ENCODE data around the gene SRP68. TPM values are rescaled to one million over a fixed set of nuclear protein-coding genes. Genes with fewer than 3 reads are reported as not detected.

Gene SRP68
- polyA plus RNA-seq, 1 of the 3 experiments (the other 2 are of a cell fraction) = 76.8 TPM

DNA sequence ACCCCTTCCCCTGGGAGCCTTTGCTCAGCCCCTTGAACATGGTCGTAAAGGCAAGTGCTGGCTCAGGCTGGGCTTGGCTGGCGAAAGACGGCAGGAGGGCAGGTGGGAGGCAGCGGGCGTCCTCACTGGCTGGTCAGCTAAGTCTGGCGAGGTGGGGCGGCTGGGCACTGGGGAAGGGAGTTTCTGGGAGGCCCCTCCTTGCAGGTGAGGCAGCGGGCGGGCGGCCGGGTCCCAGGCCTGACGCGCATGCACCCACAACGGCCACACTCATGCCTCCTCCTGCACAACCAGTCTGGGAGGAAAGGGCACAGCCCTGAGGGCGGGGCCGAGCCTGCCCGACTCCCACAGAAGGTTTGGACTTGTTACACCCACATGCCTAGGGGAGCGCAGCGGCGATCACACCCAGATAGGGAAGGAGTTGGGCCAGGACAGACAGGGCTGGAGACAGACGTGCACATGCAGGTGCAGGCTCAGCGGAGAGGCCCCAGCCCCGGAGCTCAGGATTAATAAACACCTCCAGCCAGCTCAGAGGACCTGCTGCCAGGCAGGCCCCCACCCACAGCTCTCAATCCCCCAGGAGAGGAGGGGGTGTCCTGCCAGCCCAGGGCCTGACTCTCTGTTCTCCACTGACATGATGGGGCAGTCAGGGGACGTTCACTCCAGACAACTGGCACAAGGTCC, 45.0 kb downstream of the SRP68 start, which contains the start of gene EVPL:
Gene EVPL (minus strand): TSS at position 148 of the 681 bp plus-strand sequence. CDS start 108 bp downstream, at position 40.
- 89% methylated on average over 23 of the region's 24 CpGs for WGBS (ENCODE audit: low lambda C conversion rate)
- H3K27me3 ChIP-seq (ENCODE audit: insufficient read depth) = no peaks in the 10 kb centered on the region
- H3K9ac ChIP-seq = no peak within 1 kb of the TSS
- no peaks in the 10 kb centered on the region for H3K79me2 ChIP-seq (ENCODE audit: insufficient read depth)
- no peaks in the 10 kb centered on the region for H3K9me2 ChIP-seq
- no peak within 1 kb of the TSS for H3K4me2 ChIP-seq
- no peak for DNase-seq
- peaks cover 9% of the 10 kb centered on the region for H3F3A ChIP-seq (replicated peaks; ENCODE audit: insufficient read depth)
- TF ChIP-seq TEAD4 (IDR thresholded peaks at IDR 0.05; ENCODE audit: borderline replicate concordance, insufficient read depth) (no peak), SIN3A (IDR thresholded peaks at IDR 0.05; ENCODE audit: borderline replicate concordance, low read depth, low read length) (no peak), RAD21 (IDR thresholded peaks at IDR 0.05; ENCODE audit: low read length) (no peak), EZH2phosphoT487 (IDR thresholded peaks at IDR 0.05; ENCODE audit: borderline replicate concordance, low read depth) (no peak), TAF1 (IDR thresholded peaks at IDR 0.05; ENCODE audit: borderline replicate concordance, low read depth, low read length) (no peak), GATA2 (CRISPR knock-in tag; IDR thresholded peaks at IDR 0.05) (no peak)
- TF ChIP-seq, protein P1, sequence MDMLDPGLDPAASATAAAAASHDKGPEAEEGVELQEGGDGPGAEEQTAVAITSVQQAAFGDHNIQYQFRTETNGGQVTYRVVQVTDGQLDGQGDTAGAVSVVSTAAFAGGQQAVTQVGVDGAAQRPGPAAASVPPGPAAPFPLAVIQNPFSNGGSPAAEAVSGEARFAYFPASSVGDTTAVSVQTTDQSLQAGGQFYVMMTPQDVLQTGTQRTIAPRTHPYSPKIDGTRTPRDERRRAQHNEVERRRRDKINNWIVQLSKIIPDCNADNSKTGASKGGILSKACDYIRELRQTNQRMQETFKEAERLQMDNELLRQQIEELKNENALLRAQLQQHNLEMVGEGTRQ (IDR thresholded peaks at IDR 0.05; ENCODE audit: borderline replicate concordance, low read depth, low read length) = no peak
- no peak within 1 kb of the TSS for H2AFZ ChIP-seq (ENCODE audit: low read depth)
- H3K27ac ChIP-seq (ENCODE audit: low read depth in 2 of 2, low read length in 1 of 2) = no peak within 1 kb of the TSS
- CTCF ChIA-PET = interaction anchor here (1.1 to 13.5 kb wide), 4 partner anchors 10 to 252 kb away, joined by 3 to 133 read pairs (median 4); no protein-coding TSS in a partner anchor
- H3K36me3 ChIP-seq (replicated peaks in 1 of 2; ENCODE audit: control insufficient read depth in 1 of 2, insufficient read depth in 2 of 2, low read length in 1 of 2) = no peaks in the 10 kb centered on the region
- no peaks in the 10 kb centered on the region for H4K20me1 ChIP-seq (ENCODE audit: insufficient read depth)
- peaks cover 9 to 13% of the 10 kb centered on the region in 2 experiments; a peak in 3 of 4 replicates for H3K4me1 ChIP-seq (ENCODE audit: control insufficient read depth in 1 of 2, insufficient read depth in 2 of 2, low read depth in 1 of 2, low read length in 1 of 2)
- POLR2A ChIA-PET = interaction anchor here (0.6 kb wide), 1 partner anchor 9 kb away, joined by 7 read pairs; no protein-coding TSS in a partner anchor
- H3K9me3 ChIP-seq = no peaks in the 10 kb centered on the region
- H3K4me3 ChIP-seq (ENCODE audit: low read depth in 2 of 2, low read length in 1 of 2) = no peak within 1 kb of the TSS

DNA sequence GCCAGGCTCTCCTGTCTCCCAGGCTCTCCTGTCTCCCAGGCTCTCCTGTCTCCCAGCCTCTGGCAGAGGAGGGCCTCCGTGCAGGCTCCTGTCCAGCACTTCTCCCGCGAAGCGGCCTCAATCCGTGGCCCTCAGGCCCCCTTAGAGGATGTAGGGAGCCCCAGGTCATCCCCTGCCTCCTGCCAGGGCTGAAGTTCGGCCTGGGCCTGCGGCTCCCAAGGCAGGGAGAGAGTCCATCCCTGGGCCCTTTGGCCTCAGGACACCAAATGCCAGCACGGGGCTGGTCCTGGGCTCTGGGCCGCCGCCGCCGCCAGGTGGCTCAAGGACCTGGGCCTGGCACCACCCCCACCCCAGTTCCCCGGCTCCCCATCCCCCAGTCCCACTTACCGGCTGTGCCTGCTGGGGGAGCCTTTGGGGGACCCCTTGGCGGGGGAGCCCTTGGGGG, 45.6 kb downstream of the SRP68 start:
- whole genome bisulfite sequencing (ENCODE audit: low lambda C conversion rate) = 82% methylated on average over 7 of the region's 15 CpGs
- TF ChIP-seq GATA2 (CRISPR knock-in tag; IDR thresholded peaks at IDR 0.05) (no peak), FOXM1 (IDR thresholded peaks at IDR 0.05; ENCODE audit: low read depth) (no peak), ELF1 (IDR thresholded peaks at IDR 0.05) (no peak), YY1 (IDR thresholded peaks at IDR 0.05; ENCODE audit: low read depth) (no peak), MXI1 (IDR thresholded peaks at IDR 0.05; ENCODE audit: low read depth, low read length) (no peak), RXRA (IDR thresholded peaks at IDR 0.05; ENCODE audit: borderline replicate concordance, low read depth) (no peak), RFX5 (IDR thresholded peaks at IDR 0.05; ENCODE audit: low read length) (no peak), FOSL2 (IDR thresholded peaks at IDR 0.05; ENCODE audit: borderline replicate concordance, low read depth) (no peak), FOXJ3 (CRISPR knock-in tag; IDR thresholded peaks at IDR 0.05) (no peak)
- TF ChIP-seq, protein P2, sequence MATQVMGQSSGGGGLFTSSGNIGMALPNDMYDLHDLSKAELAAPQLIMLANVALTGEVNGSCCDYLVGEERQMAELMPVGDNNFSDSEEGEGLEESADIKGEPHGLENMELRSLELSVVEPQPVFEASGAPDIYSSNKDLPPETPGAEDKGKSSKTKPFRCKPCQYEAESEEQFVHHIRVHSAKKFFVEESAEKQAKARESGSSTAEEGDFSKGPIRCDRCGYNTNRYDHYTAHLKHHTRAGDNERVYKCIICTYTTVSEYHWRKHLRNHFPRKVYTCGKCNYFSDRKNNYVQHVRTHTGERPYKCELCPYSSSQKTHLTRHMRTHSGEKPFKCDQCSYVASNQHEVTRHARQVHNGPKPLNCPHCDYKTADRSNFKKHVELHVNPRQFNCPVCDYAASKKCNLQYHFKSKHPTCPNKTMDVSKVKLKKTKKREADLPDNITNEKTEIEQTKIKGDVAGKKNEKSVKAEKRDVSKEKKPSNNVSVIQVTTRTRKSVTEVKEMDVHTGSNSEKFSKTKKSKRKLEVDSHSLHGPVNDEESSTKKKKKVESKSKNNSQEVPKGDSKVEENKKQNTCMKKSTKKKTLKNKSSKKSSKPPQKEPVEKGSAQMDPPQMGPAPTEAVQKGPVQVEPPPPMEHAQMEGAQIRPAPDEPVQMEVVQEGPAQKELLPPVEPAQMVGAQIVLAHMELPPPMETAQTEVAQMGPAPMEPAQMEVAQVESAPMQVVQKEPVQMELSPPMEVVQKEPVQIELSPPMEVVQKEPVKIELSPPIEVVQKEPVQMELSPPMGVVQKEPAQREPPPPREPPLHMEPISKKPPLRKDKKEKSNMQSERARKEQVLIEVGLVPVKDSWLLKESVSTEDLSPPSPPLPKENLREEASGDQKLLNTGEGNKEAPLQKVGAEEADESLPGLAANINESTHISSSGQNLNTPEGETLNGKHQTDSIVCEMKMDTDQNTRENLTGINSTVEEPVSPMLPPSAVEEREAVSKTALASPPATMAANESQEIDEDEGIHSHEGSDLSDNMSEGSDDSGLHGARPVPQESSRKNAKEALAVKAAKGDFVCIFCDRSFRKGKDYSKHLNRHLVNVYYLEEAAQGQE (IDR thresholded peaks at IDR 0.05; ENCODE audit: low read depth, low read length) = no peak
- TF ChIP-seq, protein P3, sequence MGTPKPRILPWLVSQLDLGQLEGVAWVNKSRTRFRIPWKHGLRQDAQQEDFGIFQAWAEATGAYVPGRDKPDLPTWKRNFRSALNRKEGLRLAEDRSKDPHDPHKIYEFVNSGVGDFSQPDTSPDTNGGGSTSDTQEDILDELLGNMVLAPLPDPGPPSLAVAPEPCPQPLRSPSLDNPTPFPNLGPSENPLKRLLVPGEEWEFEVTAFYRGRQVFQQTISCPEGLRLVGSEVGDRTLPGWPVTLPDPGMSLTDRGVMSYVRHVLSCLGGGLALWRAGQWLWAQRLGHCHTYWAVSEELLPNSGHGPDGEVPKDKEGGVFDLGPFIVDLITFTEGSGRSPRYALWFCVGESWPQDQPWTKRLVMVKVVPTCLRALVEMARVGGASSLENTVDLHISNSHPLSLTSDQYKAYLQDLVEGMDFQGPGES (IDR thresholded peaks at IDR 0.05; ENCODE audit: low read depth, low read length) = no peak
- TF ChIP-seq, protein P4, sequence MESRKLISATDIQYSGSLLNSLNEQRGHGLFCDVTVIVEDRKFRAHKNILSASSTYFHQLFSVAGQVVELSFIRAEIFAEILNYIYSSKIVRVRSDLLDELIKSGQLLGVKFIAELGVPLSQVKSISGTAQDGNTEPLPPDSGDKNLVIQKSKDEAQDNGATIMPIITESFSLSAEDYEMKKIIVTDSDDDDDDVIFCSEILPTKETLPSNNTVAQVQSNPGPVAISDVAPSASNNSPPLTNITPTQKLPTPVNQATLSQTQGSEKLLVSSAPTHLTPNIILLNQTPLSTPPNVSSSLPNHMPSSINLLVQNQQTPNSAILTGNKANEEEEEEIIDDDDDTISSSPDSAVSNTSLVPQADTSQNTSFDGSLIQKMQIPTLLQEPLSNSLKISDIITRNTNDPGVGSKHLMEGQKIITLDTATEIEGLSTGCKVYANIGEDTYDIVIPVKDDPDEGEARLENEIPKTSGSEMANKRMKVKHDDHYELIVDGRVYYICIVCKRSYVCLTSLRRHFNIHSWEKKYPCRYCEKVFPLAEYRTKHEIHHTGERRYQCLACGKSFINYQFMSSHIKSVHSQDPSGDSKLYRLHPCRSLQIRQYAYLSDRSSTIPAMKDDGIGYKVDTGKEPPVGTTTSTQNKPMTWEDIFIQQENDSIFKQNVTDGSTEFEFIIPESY (IDR thresholded peaks at IDR 0.05; ENCODE audit: borderline replicate concordance, low read depth) = no peak

More for the DNA sequence above, 45.6 kb downstream of the SRP68 start:
- Histone ChIP-seq H4K20me1 (ENCODE audit: insufficient read depth) (no peaks in the 10 kb centered on the region), H3K9ac (no peak overlapping the region), H3K4me3 (ENCODE audit: low read depth in 2 of 2, low read length in 1 of 2) (no peak overlapping the region), H3K79me2 (ENCODE audit: insufficient read depth) (no peaks in the 10 kb centered on the region), H2AFZ (ENCODE audit: low read depth) (no peak overlapping the region), H3K27me3 (ENCODE audit: insufficient read depth) (no peaks in the 10 kb centered on the region), H3K4me1 (ENCODE audit: control insufficient read depth in 1 of 2, insufficient read depth in 2 of 2, low read depth in 1 of 2, low read length in 1 of 2) (peaks cover 9 to 13% of the 10 kb centered on the region in 2 experiments; a peak in 3 of 4 replicates), H3K9me2 (no peaks in the 10 kb centered on the region), H3K9me3 (no peaks in the 10 kb centered on the region), H3K27ac (ENCODE audit: low read depth in 2 of 2, low read length in 1 of 2) (no peak overlapping the region), H3K4me2 (no peak overlapping the region), H3K36me3 (replicated peaks in 1 of 2; ENCODE audit: control insufficient read depth in 1 of 2, insufficient read depth in 2 of 2, low read length in 1 of 2) (no peaks in the 10 kb centered on the region), H3F3A (replicated peaks; ENCODE audit: insufficient read depth) (peaks cover 9% of the 10 kb centered on the region)
- ChIA-PET POLR2A (no interaction called here), CTCF (interaction anchor here (1.2 to 1.5 kb wide), 2 partner anchors 9 to 253 kb away, joined by 3 read pairs; no protein-coding TSS in a partner anchor)
- DNase-seq = no peak
